Measurements from ENCODE around the gene NRXN3.

The NRXN3 gene

DNA sequence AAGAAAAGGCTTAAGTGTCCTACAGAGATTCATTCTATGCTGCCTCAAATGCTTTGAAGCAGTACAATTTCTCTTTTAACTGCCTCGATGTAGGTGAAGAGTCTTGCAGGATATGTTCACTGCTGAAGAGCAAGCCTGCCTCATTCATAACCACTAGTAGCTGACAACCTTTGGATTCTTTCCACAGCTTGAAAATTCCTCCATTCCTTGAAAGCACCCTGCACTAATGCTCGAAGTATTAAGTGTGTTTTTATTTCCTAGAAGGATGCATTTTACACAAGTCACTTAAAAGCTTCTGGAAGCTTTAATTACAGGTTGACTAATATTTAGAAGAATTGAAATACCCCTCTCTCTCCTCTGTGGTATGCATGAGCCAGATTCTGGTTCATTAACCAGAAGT, 1611.7 kb downstream of the NRXN3 start:
- Histone ChIP-seq H3K4me3 (no peak overlapping the region), H3K27ac (no peak overlapping the region)
- DNase-seq (ENCODE audit: low spot score): no peak
- TF ChIP-seq, protein P1, sequence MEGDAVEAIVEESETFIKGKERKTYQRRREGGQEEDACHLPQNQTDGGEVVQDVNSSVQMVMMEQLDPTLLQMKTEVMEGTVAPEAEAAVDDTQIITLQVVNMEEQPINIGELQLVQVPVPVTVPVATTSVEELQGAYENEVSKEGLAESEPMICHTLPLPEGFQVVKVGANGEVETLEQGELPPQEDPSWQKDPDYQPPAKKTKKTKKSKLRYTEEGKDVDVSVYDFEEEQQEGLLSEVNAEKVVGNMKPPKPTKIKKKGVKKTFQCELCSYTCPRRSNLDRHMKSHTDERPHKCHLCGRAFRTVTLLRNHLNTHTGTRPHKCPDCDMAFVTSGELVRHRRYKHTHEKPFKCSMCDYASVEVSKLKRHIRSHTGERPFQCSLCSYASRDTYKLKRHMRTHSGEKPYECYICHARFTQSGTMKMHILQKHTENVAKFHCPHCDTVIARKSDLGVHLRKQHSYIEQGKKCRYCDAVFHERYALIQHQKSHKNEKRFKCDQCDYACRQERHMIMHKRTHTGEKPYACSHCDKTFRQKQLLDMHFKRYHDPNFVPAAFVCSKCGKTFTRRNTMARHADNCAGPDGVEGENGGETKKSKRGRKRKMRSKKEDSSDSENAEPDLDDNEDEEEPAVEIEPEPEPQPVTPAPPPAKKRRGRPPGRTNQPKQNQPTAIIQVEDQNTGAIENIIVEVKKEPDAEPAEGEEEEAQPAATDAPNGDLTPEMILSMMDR (IDR thresholded peaks at IDR 0.05): no peak

DNA sequence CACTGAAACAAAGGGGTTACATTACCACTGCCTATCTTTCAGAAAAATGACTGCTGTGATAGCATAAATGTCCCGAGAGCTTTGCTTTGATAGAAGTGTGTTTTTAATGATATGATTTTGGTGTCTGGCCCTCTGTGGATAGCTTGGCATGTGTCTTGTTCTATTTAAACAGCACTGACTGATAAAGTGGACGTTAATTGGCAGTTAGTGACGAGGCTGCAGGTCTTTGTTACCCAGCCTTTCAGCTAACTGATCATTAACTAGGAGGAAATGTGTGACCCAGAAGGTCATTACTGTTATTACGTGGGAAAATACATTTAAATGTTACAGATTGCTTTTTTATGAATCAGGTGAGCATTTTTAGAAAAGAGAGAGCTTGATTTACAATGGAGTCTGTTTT, 1612.9 kb downstream of the NRXN3 start:
- Histone ChIP-seq H3K4me3 (no peak overlapping the region), H3K27ac (no peak overlapping the region)
- no peak for DNase-seq (ENCODE audit: low spot score)
- TF ChIP-seq, protein P1 (IDR thresholded peaks at IDR 0.05): no peak

DNA sequence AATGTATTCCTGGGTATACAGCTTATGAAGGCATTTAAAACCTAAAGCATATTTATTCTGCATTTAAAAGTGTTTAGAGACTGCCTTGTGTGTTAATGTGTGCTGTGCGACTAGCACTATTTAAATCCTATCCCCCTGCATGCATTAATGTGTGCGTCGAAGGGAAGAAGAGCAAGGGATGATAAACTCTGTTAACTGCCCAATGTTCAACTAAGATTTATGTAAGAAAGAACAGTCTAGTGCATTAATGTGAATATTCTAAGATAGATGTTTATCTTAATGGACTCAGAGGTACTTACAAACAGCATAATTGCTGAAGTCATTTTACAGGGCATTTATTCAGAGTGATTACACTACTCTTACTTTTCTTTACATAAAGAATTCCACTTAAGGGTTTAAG, 1616.3 kb downstream of the NRXN3 start:
- TF ChIP-seq, protein P1 (IDR thresholded peaks at IDR 0.05): no peak
- H3K27ac ChIP-seq: no peak overlapping the region
- no peak for DNase-seq (ENCODE audit: low spot score)
- H3K4me3 ChIP-seq: no peak overlapping the region

DNA sequence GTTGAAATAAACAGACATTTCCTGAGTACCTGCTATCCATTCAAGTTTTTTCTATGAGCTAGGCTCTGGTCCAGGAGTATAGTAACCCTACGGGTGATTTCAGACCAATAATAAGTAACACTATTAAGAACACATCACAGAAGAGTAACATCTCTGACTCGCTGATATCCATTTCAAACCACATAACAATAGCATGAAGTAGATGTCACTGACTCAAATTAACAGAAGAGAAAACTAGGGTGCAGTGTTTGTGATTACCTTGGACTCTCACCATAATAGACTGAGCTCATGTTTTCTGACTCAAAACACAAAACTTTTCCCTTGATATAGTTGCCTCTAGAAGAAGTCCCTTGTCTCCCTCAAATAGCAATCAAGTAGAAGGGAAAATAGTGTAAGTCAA, 1618.2 kb downstream of the NRXN3 start:
- Histone ChIP-seq H3K4me3 (no peak overlapping the region), H3K27ac (no peak overlapping the region)
- DNase-seq (ENCODE audit: low spot score): no peak
- TF ChIP-seq, protein P1 (IDR thresholded peaks at IDR 0.05): no peak

DNA sequence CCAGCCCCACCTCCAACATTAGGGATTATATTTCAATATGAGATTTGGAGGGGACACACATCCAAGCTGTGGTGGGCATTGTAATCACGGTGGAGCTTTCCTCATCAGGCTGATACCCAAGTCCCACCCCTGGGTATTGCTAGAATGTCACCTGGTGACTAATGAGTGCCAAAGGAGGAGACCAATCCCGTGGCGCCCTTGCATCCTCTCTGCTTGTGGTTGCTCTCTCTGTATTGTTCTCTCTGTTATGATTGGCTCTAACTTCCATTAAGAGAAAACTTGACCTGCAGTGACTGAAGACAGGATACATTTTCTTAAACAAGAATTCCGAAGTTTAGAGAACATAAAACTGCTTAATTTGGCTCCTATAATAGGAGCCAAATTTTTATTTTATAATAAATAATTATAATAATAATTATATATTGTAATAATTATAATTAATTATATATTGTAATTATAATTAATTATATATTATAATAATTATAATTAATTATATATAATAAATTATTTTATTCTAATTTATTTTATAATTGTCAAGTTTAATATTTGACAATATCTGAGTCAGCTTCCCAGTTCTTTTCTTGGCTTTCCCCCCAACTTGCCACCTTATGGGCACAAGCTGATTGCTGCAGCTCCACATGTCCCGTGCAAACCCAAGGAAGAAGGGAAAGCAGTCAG, 1621.0 kb downstream of the NRXN3 start:
- no peak for DNase-seq (ENCODE audit: low spot score)
- Histone ChIP-seq H3K27ac (no peak overlapping the region), H3K4me3 (no peak overlapping the region)
- TF ChIP-seq, protein P1 (IDR thresholded peaks at IDR 0.05): no peak

DNA sequence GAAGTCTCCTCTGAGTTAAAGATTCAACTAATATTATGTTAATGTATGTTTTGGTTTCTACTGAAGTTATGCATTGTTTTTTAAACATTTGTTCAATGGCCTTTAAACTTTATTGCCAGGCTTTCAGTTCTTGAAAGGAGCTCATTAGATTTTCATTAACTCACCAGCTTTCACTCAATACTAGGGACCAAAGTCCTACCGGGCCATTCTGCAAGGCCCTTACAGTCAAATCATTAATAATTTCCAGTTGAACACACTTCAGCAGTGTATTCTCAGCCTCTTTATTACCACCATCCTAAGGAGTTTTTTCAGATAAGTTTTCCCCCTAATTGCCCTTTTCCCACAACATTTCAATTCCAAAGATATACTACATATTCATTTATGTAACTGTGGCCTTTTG, 1631.9 kb downstream of the NRXN3 start:
- Histone ChIP-seq H3K4me3 (no peak overlapping the region), H3K27ac (no peak overlapping the region)
- TF ChIP-seq, protein P1 (IDR thresholded peaks at IDR 0.05): no peak
- DNase-seq (ENCODE audit: low spot score): no peak

DNA sequence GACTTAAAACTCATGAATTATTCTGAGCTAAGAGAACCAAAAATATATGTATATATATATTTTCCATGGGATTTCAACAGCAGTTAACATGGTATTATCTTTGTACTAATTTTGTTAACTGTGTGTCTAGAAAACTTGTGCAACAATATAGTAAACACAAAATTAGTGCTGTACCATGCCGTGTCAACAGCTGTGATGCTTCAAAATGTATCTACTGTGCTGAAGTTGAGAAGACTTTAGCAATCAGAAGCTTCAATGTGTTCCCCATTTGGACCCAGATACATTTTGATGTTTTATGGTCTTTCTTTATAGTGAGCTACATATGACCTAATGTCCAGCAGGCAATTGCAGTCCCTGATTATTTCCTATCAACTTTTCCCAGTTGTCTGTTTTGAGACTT, 1635.5 kb downstream of the NRXN3 start:
- DNase-seq (ENCODE audit: low spot score): no peak
- Histone ChIP-seq H3K27ac (no peak overlapping the region), H3K4me3 (no peak overlapping the region)
- TF ChIP-seq, protein P1 (IDR thresholded peaks at IDR 0.05): no peak

Measured in coronary artery (tissue), 2 donors.